SK-N-MC (cell line): Measurements from ENCODE around the gene CWF19L2.

Source experiments
- DNase-seq: peaks from one replicate; pipeline ENCODE4 v3.0.0-alpha.2; 2011; ENCODE audit warnings: low read depth, low spot score
- H3K27ac ChIP-seq: fragments of 200-600 bp; sonication (generic); 2 replicates; pipeline ENCODE4 v1.5.1; 2016; ENCODE audit warnings: mixed run types
- H3K36me3 ChIP-seq: fragments of 200-600 bp; sonication (generic); 2 replicates; pipeline ENCODE4 v1.6.1; 2017; ENCODE audit warnings: antibody characterized with exemption, low read length, mixed read lengths; ENCODE audit not compliant: insufficient read depth
- H3K4me3 ChIP-seq: fragments of 200-600 bp; sonication (generic); 2 replicates; pipeline ENCODE4 v1.5.1; 2016
- H3K9ac ChIP-seq: fragments of 200-600 bp; sonication (generic); 2 replicates; pipeline ENCODE4 v1.8.0; 2017; ENCODE audit warnings: mixed run types, mixed read lengths; ENCODE audit not compliant: insufficient read length
- H3K9me3 ChIP-seq: fragments of 200-600 bp; sonication (generic); 2 replicates; pipeline ENCODE4 v1.6.1; 2017; ENCODE audit warnings: low read depth, mild to moderate bottlenecking, antibody characterized with exemption, low read length, moderate library complexity, mixed read lengths
- EZH2 ChIP-seq: fragments of 200-600 bp; sonication (generic); IDR thresholded peaks from one replicate; pipeline ENCODE4 v1.6.1; 2017; ENCODE audit warnings: antibody characterized with exemption
- FOXP2 ChIP-seq: optimal IDR thresholded peaks from 2 replicates; pipeline ENCODE3; 2011; ENCODE audit warnings: mild to moderate bottlenecking, moderate library complexity; ENCODE audit not compliant: insufficient read depth; ENCODE audit errors: extremely low read length, control extremely low read depth
- POLR2AphosphoS5 ChIP-seq: IDR thresholded peaks from 2 replicates; pipeline ENCODE4 v1.6.1; 2012; ENCODE audit warnings: mild to moderate bottlenecking, low read depth, low read length, borderline replicate concordance

Gene CWF19L2

DNA sequence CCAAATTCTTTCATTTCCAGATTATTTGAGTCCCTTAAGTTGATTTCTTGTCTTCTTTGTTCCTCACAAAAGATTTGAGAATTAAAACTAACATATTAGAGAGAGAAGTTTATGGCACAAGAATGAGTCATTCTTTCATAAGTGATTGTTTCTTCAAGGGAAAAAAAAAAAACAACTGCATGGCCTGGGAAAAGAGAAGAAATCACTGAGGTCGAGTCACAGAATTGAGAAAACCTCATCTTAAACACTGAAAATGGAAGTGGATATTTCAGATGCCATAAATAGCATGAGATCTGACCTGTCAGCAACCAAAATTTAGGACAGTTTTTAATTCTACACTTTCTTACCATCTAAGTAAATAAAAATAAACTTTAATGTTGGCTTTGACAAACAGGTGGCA, 87.2 kb downstream of the CWF19L2 start:
- Histone ChIP-seq H3K9me3 (no peaks in the 10 kb centered on the region), H3K4me3 (no peak overlapping the region), H3K27ac (no peak overlapping the region), H3K36me3 (no peaks in the 10 kb centered on the region), H3K9ac (no peak overlapping the region)
- TF ChIP-seq FOXP2, result no peak
- TF ChIP-seq EZH2, result no peak
- TF ChIP-seq POLR2AphosphoS5, result no peak
- no peak for DNase-seq

DNA sequence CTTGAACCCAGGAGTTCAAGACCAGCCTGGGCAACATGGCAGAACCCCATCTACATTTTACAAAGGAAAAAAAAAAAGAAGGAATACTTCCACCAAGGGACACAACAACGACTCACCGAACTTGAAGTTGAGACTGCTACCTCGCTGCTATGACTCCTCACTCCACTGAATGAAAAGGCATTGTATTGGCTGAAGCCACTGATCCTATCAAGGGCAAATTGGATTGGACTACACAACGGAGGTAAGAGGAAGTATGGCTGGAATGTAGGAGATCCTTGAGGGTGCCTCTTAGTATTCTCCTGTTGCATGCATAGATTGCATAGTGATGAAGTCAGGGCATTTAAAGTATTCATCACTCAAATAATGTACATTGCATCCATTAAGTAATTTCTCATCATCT, 97.9 kb downstream of the CWF19L2 start:
- H3K9me3 ChIP-seq, result no peaks in the 10 kb centered on the region
- no peak for DNase-seq
- no peak overlapping the region for H3K9ac ChIP-seq
- H3K4me3 ChIP-seq, result no peak overlapping the region
- TF ChIP-seq EZH2, result no peak
- no peak for TF ChIP-seq FOXP2
- no peak for TF ChIP-seq POLR2AphosphoS5
- H3K36me3 ChIP-seq, result no peaks in the 10 kb centered on the region
- no peak overlapping the region for H3K27ac ChIP-seq

DNA sequence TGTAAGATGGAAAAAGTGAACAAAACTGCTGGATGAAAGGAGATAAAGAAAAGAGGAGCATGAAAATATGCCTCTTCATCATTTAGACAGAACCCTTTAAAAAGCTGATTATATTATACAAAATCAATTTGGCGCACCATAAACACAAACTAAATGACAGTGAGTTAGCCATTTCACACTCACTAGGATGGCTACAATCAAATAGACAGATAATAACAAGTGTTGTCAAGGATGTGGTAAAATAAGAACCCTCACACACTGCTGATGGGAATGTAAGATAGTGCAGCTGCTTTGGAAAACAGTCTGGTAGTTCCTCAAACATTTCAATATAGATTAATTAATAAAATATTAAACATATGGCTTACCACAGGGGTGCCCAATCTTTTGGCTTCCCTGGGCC, 99.7 kb downstream of the CWF19L2 start:
- Histone ChIP-seq H3K9me3 (no peaks in the 10 kb centered on the region), H3K36me3 (no peaks in the 10 kb centered on the region), H3K27ac (no peak overlapping the region), H3K4me3 (no peak overlapping the region), H3K9ac (no peak overlapping the region)
- TF ChIP-seq POLR2AphosphoS5 (no peak), EZH2 (no peak), FOXP2 (no peak)
- no peak for DNase-seq

DNA sequence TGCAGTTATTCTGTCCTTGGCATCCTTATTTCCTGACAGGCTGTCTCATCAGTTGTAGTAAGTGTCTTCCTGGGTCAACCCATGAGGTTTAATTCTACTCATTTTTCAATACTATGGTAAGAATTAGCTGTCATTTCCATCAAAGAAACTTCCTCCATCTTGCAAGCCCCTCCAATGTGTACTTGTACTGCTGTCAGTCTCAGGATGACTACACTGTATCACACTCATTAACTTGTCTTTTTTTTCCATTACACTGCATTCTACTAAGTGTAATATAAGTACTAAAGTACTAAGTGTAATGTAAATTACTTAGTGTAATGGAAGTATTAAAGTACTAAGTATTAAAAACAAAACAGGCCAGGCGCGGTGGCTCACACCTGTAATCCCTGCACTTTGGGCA, 102.8 kb downstream of the CWF19L2 start:
- Histone ChIP-seq H3K27ac (no peak overlapping the region), H3K36me3 (no peaks in the 10 kb centered on the region), H3K9me3 (no peaks in the 10 kb centered on the region), H3K4me3 (no peak overlapping the region), H3K9ac (no peak overlapping the region)
- no peak for DNase-seq
- TF ChIP-seq FOXP2 (no peak), EZH2 (no peak), POLR2AphosphoS5 (no peak)

DNA sequence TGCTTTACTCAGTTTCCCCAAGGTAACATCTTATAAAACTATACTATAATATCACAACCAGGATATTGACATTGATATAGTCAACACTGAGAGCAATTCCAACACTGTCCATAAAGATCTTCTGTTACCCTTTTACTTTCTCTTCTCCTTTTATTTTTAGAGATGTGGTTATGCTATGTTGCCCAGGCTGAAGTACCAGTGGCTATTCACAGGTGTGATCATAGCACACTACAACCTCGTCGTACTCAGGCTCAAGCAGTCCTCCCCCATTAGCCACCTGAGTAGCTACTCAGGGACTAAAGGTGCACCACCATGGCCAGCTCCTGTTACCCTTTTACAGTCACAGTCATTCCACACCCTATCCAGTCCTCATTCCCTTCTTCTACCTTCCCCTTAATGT, 119.7 kb downstream of the CWF19L2 start:
- Histone ChIP-seq H3K9me3 (no peaks in the 10 kb centered on the region), H3K9ac (no peak overlapping the region), H3K36me3 (no peaks in the 10 kb centered on the region), H3K27ac (no peak overlapping the region), H3K4me3 (no peak overlapping the region)
- TF ChIP-seq POLR2AphosphoS5, result no peak
- no peak for TF ChIP-seq EZH2
- TF ChIP-seq FOXP2, result no peak
- no peak for DNase-seq

DNA sequence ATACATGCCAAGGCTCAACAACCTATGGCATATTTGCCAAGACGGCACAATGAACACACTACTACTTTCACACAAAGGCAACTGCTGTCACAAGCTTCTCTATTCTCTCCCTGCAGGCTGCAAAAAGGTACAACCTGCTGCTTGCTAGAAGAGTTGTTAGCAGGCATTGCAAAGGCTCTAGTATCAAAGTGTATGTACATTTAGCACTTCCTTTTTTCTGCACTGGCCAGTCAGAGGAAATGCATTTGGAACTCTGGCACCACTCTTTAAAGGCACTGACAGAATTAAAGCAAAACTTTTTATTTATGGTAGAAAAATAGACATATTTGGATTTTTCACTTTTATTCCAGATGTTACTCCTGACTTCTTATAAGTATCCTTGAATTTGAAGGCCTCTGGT, 125.9 kb downstream of the CWF19L2 start:
- Histone ChIP-seq H3K4me3 (no peak overlapping the region), H3K9me3 (no peaks in the 10 kb centered on the region), H3K27ac (no peak overlapping the region), H3K36me3 (peaks cover 3% of the 10 kb centered on the region; the same call in 1 of the 2 replicates), H3K9ac (no peak overlapping the region)
- DNase-seq, result no peak
- TF ChIP-seq POLR2AphosphoS5, result no peak
- TF ChIP-seq EZH2, result no peak
- no peak for TF ChIP-seq FOXP2

DNA sequence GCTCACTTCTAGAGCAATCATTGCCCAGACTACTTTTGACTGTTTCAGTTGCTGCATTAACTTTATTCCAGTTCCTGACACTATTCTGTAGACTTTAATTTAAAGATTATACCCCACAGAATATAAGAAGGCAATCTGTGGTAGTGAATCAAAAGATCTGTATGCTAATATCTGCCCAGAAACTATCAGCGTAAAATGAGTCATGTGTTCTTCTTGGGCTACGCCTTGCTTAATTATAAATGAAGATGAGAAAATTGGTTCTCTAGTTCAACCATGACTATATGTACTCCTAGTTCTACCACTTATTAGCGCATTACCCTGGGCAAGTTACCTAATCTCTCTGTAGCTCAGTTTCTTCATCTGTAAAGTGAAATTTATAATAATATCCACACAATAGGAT, 128.5 kb downstream of the CWF19L2 start:
- H3K27ac ChIP-seq, result no peak overlapping the region
- TF ChIP-seq EZH2, result no peak
- no peak for TF ChIP-seq POLR2AphosphoS5
- no peak for TF ChIP-seq FOXP2
- H3K36me3 ChIP-seq, result peaks cover 7% of the 10 kb centered on the region
- no peak overlapping the region for H3K4me3 ChIP-seq
- H3K9ac ChIP-seq, result no peak overlapping the region
- no peaks in the 10 kb centered on the region for H3K9me3 ChIP-seq
- DNase-seq, result no peak

DNA sequence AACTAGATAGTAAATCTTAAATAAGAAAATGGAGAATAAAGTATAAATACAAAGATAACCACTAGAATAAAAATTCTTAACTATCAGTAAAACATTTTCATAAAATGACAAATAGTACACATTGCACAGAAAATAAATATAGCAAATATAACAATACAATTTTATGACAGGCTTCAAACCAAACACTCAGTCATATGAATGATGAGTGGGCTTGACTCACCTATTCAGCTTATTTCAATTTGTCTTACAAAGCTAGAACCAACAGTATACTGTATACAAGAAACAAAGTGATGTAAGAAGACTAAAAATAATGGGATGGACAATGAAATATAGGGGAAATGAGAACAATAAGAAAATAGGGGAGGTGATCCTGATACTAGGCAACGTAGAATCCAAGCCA, 141.2 kb downstream of the CWF19L2 start:
- Histone ChIP-seq H3K36me3 (peaks cover 4% of the 10 kb centered on the region; the same call in 1 of the 2 replicates), H3K4me3 (no peak overlapping the region), H3K9ac (no peak overlapping the region), H3K9me3 (no peaks in the 10 kb centered on the region), H3K27ac (no peak overlapping the region)
- no peak for TF ChIP-seq POLR2AphosphoS5
- TF ChIP-seq EZH2, result no peak
- no peak for TF ChIP-seq FOXP2
- no peak for DNase-seq

DNA sequence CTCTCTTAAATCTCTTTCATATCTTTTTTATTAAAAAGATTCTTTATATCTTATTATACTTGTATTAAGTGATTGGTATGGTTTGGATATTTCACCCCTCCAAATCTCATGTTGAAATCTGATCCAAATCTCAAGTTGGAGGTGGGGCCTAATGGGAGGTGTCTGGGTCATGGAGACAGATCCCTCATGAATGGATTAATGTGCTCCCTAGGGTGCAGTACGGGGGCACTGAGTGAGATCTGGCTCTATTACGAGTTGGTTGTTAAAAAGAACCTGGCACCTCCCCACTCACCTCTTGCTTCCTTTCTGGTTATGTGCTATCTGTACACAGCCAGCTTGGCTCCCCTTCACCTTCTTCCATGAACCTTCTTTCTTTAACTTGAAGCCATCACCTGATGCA, 149.6 kb downstream of the CWF19L2 start:
- Histone ChIP-seq H3K9ac (no peak overlapping the region), H3K36me3 (peaks cover 2% of the 10 kb centered on the region), H3K4me3 (no peak overlapping the region), H3K9me3 (no peaks in the 10 kb centered on the region), H3K27ac (no peak overlapping the region)
- no peak for DNase-seq
- TF ChIP-seq EZH2 (no peak), POLR2AphosphoS5 (no peak), FOXP2 (no peak)
